Neural progenitor cell (in vitro differentiated cells): ENCODE measurements around the gene TP63. TPM values are rescaled to one million over a fixed set of nuclear protein-coding genes. Genes with fewer than 3 reads are reported as not detected.

ENCODE experiments used
- DNase-seq: peaks from one replicate; pipeline ENCODE4 v3.0.0-alpha.2; 2016; ENCODE audit warnings: low spot score
- H2AFZ ChIP-seq: fragments of 200-600 bp; sonication (generic); replicated peaks from 2 replicates; pipeline ENCODE4 v1.6.1; 2016; ENCODE audit warnings: antibody characterized with exemption
- H3F3A ChIP-seq: fragments of 200-600 bp; sonication (generic); 2 replicates; pipeline ENCODE4 v1.6.1; 2016; ENCODE audit warnings: antibody characterized with exemption, low read depth
- H3K27ac ChIP-seq: fragments of 200-600 bp; sonication (generic); 2 replicates; pipeline ENCODE4 v1.5.1; 2016; ENCODE audit warnings: mild to moderate bottlenecking
- H3K27me3 ChIP-seq: fragments of 200-600 bp; sonication (generic); 2 replicates; pipeline ENCODE4 v1.6.1; 2016; ENCODE audit warnings: mild to moderate bottlenecking, moderate library complexity
- H3K36me3 ChIP-seq: fragments of 200-600 bp; sonication (generic); 2 replicates; pipeline ENCODE4 v1.5.1; 2016
- H3K4me1 ChIP-seq: fragments of 200-600 bp; sonication (generic); 2 replicates; pipeline ENCODE4 v1.6.1; 2016; ENCODE audit warnings: mixed run types
- H3K4me2 ChIP-seq: fragments of 200-600 bp; sonication (generic); 2 replicates; pipeline ENCODE4 v1.6.1; 2016
- H3K4me3 ChIP-seq: fragments of 200-600 bp; sonication (generic); 2 replicates; pipeline ENCODE4 v1.5.1; 2016
- H3K79me2 ChIP-seq: fragments of 200-600 bp; sonication (generic); 2 replicates; pipeline ENCODE4 v1.6.1; 2016; ENCODE audit warnings: low read depth
- H3K9ac ChIP-seq: fragments of 200-600 bp; sonication (generic); 2 replicates; pipeline ENCODE4 v1.6.1; 2016
- H3K9me3 ChIP-seq: fragments of 200-600 bp; sonication (generic); 2 replicates; pipeline ENCODE4 v1.5.1; 2016; ENCODE audit warnings: low read depth
- H4K20me1 ChIP-seq: fragments of 200-600 bp; sonication (generic); 2 replicates; pipeline ENCODE4 v1.6.1; 2016; ENCODE audit warnings: low read depth
- H3K27ac Mint-ChIP-seq: 3 replicates; pipeline ENCODE4 v1.8.0; 2021; ENCODE audit warnings: mixed read lengths
- H3K27me3 Mint-ChIP-seq: 2 replicates; pipeline ENCODE4 v1.8.0; 2022; ENCODE audit warnings: low read depth, mild to moderate bottlenecking, inconsistent platforms, moderate library complexity, mixed read lengths; ENCODE audit not compliant: insufficient read depth
- H3K36me3 Mint-ChIP-seq: 3 replicates; pipeline ENCODE4 v1.8.0; 2021; ENCODE audit warnings: mixed read lengths
- H3K4me1 Mint-ChIP-seq: 3 replicates; pipeline ENCODE4 v1.8.0; 2021; ENCODE audit warnings: mixed read lengths
- H3K4me3 Mint-ChIP-seq: 3 replicates; pipeline ENCODE4 v1.8.0; 2021; ENCODE audit warnings: mild to moderate bottlenecking, moderate library complexity, mixed read lengths
- H3K9me3 Mint-ChIP-seq: 3 replicates; pipeline ENCODE4 v1.8.0; 2020; ENCODE audit warnings: mixed read lengths
- EZH2 ChIP-seq: fragments of 200-600 bp; sonication (generic); IDR thresholded peaks from 2 replicates; pipeline ENCODE4 v1.6.1; 2017; ENCODE audit warnings: antibody characterized with exemption, mild to moderate bottlenecking, moderate library complexity
- EZH2phosphoT487 ChIP-seq: fragments of 200-600 bp; sonication (generic); IDR thresholded peaks from 2 replicates; pipeline ENCODE4 v1.6.1; 2017; ENCODE audit warnings: antibody characterized with exemption
- total RNA-seq: library from RNA; depleted of rRNA; stranded (reverse); fragments of >200 nt; gene quantifications from 2 replicates; pipeline ENCODE4 v1.2.3, GENCODE V29; 2015; ENCODE audit warnings: low replicate concordance
- TF ChIP-seq, protein P1 (sequence below): fragments of 200-600 bp; sonication (generic); IDR thresholded peaks from 2 replicates; pipeline ENCODE4 v1.5.1; 2017; ENCODE audit warnings: antibody characterized with exemption, mild to moderate bottlenecking

TP63 gene
- total RNA-seq, 1 donor from 2014 or later, result 0.62 TPM

DNA sequence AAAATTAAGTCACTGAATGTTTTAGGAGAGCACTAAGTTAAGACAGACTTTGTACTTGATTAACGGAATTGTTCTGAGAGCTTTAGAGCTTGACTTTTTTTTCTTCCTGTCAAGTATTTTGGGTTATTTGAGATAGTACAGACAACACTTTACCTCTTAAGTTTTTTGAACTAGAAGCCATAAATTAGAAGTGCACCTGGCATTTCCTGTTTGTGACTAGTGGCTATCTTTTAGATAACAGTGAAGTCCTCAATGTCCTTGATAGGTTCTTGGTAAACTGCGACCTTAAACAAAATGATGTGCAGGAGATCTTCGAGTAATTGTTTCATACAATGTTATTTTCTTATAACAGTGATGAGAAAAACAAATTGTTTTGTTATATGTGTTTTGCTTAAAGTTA is 213.9 kb downstream of the TP63 start:
- Histone ChIP-seq H3K9ac (no peak overlapping the region), H3K9me3 (no peaks in the 10 kb centered on the region), H4K20me1 (no peaks in the 10 kb centered on the region), H3K4me1 (no peaks in the 10 kb centered on the region), H3K4me3 (no peak overlapping the region), H3F3A (no peaks in the 10 kb centered on the region), H3K36me3 (no peaks in the 10 kb centered on the region), H3K79me2 (no peaks in the 10 kb centered on the region), H3K4me2 (no peak overlapping the region), H3K27me3 (no peaks in the 10 kb centered on the region), H2AFZ (no peak overlapping the region), H3K27ac (no peak overlapping the region)
- no peaks in the 10 kb centered on the region for H3K4me1 Mint-ChIP-seq
- no peak for DNase-seq
- H3K36me3 Mint-ChIP-seq, result no peaks in the 10 kb centered on the region
- H3K4me3 Mint-ChIP-seq, result no peak overlapping the region
- H3K27me3 Mint-ChIP-seq, result peaks cover 4% of the 10 kb centered on the region
- TF ChIP-seq EZH2 (no peak), EZH2phosphoT487 (no peak)
- TF ChIP-seq, protein P1, sequence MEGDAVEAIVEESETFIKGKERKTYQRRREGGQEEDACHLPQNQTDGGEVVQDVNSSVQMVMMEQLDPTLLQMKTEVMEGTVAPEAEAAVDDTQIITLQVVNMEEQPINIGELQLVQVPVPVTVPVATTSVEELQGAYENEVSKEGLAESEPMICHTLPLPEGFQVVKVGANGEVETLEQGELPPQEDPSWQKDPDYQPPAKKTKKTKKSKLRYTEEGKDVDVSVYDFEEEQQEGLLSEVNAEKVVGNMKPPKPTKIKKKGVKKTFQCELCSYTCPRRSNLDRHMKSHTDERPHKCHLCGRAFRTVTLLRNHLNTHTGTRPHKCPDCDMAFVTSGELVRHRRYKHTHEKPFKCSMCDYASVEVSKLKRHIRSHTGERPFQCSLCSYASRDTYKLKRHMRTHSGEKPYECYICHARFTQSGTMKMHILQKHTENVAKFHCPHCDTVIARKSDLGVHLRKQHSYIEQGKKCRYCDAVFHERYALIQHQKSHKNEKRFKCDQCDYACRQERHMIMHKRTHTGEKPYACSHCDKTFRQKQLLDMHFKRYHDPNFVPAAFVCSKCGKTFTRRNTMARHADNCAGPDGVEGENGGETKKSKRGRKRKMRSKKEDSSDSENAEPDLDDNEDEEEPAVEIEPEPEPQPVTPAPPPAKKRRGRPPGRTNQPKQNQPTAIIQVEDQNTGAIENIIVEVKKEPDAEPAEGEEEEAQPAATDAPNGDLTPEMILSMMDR, result no peak
- no peaks in the 10 kb centered on the region for H3K9me3 Mint-ChIP-seq
- H3K27ac Mint-ChIP-seq, result no peak overlapping the region

DNA sequence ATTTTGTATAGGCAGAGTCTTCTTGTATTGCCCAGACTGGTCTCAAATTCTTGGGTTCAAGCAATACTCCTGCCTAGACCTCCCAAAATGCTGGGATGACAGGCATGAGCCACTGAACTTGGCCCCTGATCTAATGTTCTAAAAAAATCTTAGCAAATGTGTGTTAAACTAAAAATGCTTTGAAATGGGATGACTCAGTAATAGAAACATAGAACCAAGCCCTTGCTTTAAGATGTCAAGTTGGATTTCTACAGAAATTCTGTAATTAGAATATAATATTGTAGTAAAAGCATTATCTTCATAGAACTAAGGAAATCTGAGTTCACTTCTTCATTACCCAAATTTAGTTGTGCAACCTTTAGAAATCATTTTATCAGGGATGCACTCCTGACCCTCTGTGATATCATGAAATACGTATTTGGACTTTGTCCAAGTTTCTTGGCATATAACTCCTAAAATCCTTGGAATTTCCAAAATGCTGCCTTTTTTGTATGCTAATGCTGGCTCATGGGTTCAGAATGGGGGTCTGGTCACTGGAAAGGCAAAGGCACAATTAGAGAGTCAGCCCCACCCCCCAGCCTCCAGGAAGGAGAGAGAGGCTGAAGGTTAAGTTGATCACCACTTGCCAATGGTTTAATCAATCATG is 217.3 kb downstream of the TP63 start:
- no peak overlapping the region for H3K27ac Mint-ChIP-seq
- no peaks in the 10 kb centered on the region for H3K9me3 Mint-ChIP-seq
- no peaks in the 10 kb centered on the region for H3K36me3 ChIP-seq

DNA sequence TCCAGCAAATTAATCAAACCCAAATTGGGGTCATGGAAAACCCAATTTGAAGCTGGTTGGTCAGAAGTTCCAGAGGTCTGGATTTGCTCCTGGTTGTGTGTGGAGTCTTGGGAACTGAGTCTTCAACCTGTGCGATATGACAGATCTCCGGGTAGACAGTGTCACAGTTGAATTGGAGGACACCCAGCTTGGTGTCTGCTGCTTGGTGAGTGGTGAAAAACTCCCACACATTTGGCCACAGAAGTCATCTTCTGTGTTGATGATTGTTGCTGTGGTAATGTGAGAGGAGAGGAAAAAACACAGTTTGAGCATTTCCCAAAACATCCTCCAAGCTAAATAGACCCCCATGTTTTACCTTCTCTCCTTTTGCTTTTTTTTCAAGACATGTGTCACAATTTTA is 218.1 kb downstream of the TP63 start:
- Histone ChIP-seq H3F3A (no peaks in the 10 kb centered on the region), H3K36me3 (no peaks in the 10 kb centered on the region), H3K4me3 (no peak overlapping the region), H3K27ac (no peak overlapping the region), H3K9me3 (no peaks in the 10 kb centered on the region), H3K79me2 (no peaks in the 10 kb centered on the region), H3K27me3 (no peaks in the 10 kb centered on the region), H3K9ac (no peak overlapping the region), H3K4me2 (no peak overlapping the region), H3K4me1 (no peaks in the 10 kb centered on the region), H4K20me1 (no peaks in the 10 kb centered on the region), H2AFZ (no peak overlapping the region)
- H3K4me3 Mint-ChIP-seq, result no peak overlapping the region
- TF ChIP-seq, protein P1, result no peak
- TF ChIP-seq EZH2phosphoT487, result no peak
- no peak for TF ChIP-seq EZH2
- peaks cover 2% of the 10 kb centered on the region for H3K27me3 Mint-ChIP-seq
- no peak for DNase-seq
- no peaks in the 10 kb centered on the region for H3K4me1 Mint-ChIP-seq
- H3K27ac Mint-ChIP-seq, result no peak overlapping the region
- no peaks in the 10 kb centered on the region for H3K36me3 Mint-ChIP-seq
- no peaks in the 10 kb centered on the region for H3K9me3 Mint-ChIP-seq

More for the DNA sequence above, 217.3 kb downstream of the TP63 start:
- Histone ChIP-seq H3K27me3 (no peaks in the 10 kb centered on the region), H3K9me3 (no peaks in the 10 kb centered on the region), H3K4me2 (no peak overlapping the region), H3K4me3 (no peak overlapping the region), H3K9ac (no peak overlapping the region), H3F3A (no peaks in the 10 kb centered on the region), H3K4me1 (no peaks in the 10 kb centered on the region), H3K79me2 (no peaks in the 10 kb centered on the region), H3K27ac (no peak overlapping the region), H4K20me1 (no peaks in the 10 kb centered on the region), H2AFZ (no peak overlapping the region)
- H3K36me3 Mint-ChIP-seq, result no peaks in the 10 kb centered on the region
- DNase-seq, result no peak
- H3K4me3 Mint-ChIP-seq, result no peak overlapping the region
- no peaks in the 10 kb centered on the region for H3K4me1 Mint-ChIP-seq
- TF ChIP-seq EZH2phosphoT487, result no peak
- TF ChIP-seq EZH2, result no peak
- TF ChIP-seq, protein P1, result no peak
- H3K27me3 Mint-ChIP-seq, result peaks cover 2% of the 10 kb centered on the region
